Activated CD8-positive, alpha-beta memory T cell treated with anti-CD3 and anti-CD28 coated beads, Interleukin-2, amount 10 ng/mL, durations not matched to agents 7 days and 5 days (primary cell): Measurements from ENCODE around the gene SEC11A. TPM values are rescaled to one million over a fixed set of nuclear protein-coding genes. Genes with fewer than 3 reads are reported as not detected.

ENCODE experiments used
- ATAC-seq: fragments of 150-1000 bp; cut with Tn5 transposase; one replicate; pipeline ENCODE4 v1.10.0; 2021; ENCODE audit warnings: moderate library complexity
- CTCF ChIA-PET: fragments of 350-600 bp; sonication (Branson Sonifier 250); formaldehyde crosslinking; loops from one replicate; lab custom pipeline; 2021; ENCODE audit warnings: antibody characterized with exemption; lab: Charles Lee
- DNase-seq: peaks from one replicate; pipeline ENCODE4 v3.0.0-alpha.2; 2020
- H3K27ac Mint-ChIP-seq: one replicate; pipeline ENCODE4 v1.8.0; 2021; ENCODE audit warnings: mild to moderate bottlenecking, mixed read lengths
- H3K27me3 Mint-ChIP-seq: one replicate; pipeline ENCODE4 v1.8.0; 2021; ENCODE audit warnings: mixed read lengths
- H3K36me3 Mint-ChIP-seq: one replicate; pipeline ENCODE4 v1.8.0; 2021; ENCODE audit warnings: mild to moderate bottlenecking, mixed read lengths
- H3K4me1 Mint-ChIP-seq: one replicate; pipeline ENCODE4 v1.8.0; 2021; ENCODE audit warnings: mixed read lengths
- H3K4me3 Mint-ChIP-seq: one replicate; pipeline ENCODE4 v1.8.0; 2021; ENCODE audit warnings: mild to moderate bottlenecking, moderate library complexity, mixed read lengths
- H3K9me3 Mint-ChIP-seq: one replicate; pipeline ENCODE4 v1.8.0; 2022; ENCODE audit warnings: low read depth, mixed read lengths
- total RNA-seq, 2 experiments: library from RNA; stranded (reverse); gene quantifications; one replicate each; pipeline ENCODE4 v1.2.3, GENCODE V29; 2021

SEC11A gene
- total RNA-seq, 2 experiments from 2014 or later, result 96.6 to 122 TPM

GRCh38 chr15:84658788-84659411, 57.0 kb downstream of the SEC11A start:
- no peaks in the 10 kb centered on the region for H3K27me3 Mint-ChIP-seq
- H3K4me1 Mint-ChIP-seq, result peaks cover 29% of the 10 kb centered on the region
- no peak for DNase-seq
- peak overlapping the region; percentile 47 for H3K4me3 Mint-ChIP-seq
- H3K36me3 Mint-ChIP-seq, result peaks cover 8% of the 10 kb centered on the region
- CTCF ChIA-PET, result interaction anchor here (0.6 to 6.3 kb wide), 22 partner anchors 8 to 269 kb away, joined by 3 to 34 read pairs (median 3); partner anchors contain the start of genes SEC11A and ZNF592
- H3K27ac Mint-ChIP-seq, result peak overlapping the region; percentile 61
- no peaks in the 10 kb centered on the region for H3K9me3 Mint-ChIP-seq
- no peak for ATAC-seq

DNA sequence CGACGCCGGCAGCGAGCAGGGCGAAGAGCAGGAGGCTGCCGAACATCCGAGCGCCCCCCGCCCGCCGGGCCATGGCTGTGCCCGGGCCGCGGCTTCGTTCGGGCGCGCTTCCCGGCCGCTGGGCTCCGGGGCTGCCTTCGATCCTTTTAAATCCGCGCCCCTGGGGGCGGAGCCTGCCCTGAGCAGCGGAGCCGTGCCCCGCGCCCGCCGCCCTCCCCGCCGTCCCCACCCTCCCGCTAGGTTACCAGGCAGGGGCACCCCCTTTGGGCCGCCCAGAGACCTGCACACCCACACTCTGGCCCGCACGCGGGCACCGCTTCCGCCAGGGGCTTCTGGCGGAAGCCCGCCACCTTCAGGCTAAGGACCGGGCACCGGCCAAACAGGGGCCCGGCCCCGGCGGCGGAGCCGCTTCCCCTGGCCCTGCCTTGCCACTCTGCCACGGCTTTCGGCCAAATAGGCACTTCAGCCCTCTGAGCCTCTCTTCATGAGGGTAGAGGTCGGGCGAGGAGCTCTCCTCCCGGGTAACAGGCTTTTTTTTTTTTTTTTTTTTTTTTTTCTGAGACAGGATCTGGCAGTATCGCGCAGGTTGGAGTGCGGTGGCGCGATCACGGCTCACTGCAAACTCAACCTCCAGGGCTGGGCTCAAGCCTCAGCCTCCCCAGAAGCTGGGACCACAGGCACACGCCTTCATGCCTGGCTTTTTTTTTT, 57.7 kb downstream of the SEC11A start, which contains the start of gene NMB:
Gene NMB, minus strand, starts transcription at position 120 of the 708 bp plus-strand sequence. Its CDS starts 47 bp downstream, at position 73.
- ATAC-seq (peak; percentile 68), DNase-seq (peak; percentile 86)
- no peaks in the 10 kb centered on the region for H3K27me3 Mint-ChIP-seq
- peaks cover 8% of the 10 kb centered on the region for H3K36me3 Mint-ChIP-seq
- H3K9me3 Mint-ChIP-seq, result no peaks in the 10 kb centered on the region
- peak within 1 kb of the TSS; percentile 61 for H3K27ac Mint-ChIP-seq
- CTCF ChIA-PET, result interaction anchor here (0.6 to 6.3 kb wide), 22 partner anchors 8 to 270 kb away, joined by 3 to 34 read pairs (median 3); partner anchors contain the start of genes SEC11A and ZNF592
- peaks cover 34% of the 10 kb centered on the region for H3K4me1 Mint-ChIP-seq
- peak within 1 kb of the TSS; percentile 65 for H3K4me3 Mint-ChIP-seq

GRCh38 chr15:84657748-84658079, 58.2 kb downstream of the SEC11A start:
- Mint-ChIP-seq H3K27me3 (no peaks in the 10 kb centered on the region), H3K27ac (no peak overlapping the region), H3K4me1 (peaks cover 40% of the 10 kb centered on the region), H3K9me3 (no peaks in the 10 kb centered on the region), H3K36me3 (peaks cover 6% of the 10 kb centered on the region), H3K4me3 (peak overlapping the region; percentile 65)
- DNase-seq, result no peak
- CTCF ChIA-PET, result interaction anchor here (0.9 to 6.3 kb wide), 7 partner anchors 17 to 270 kb away, joined by 3 to 34 read pairs (median 6); partner anchors contain the start of genes SEC11A and ZNF592
- no peak for ATAC-seq

GRCh38 chr15:84656972-84657371, 59.0 kb downstream of the SEC11A start:
- H3K9me3 Mint-ChIP-seq, result no peaks in the 10 kb centered on the region
- peaks cover 46% of the 10 kb centered on the region for H3K4me1 Mint-ChIP-seq
- peaks cover 8% of the 10 kb centered on the region for H3K36me3 Mint-ChIP-seq
- DNase-seq (no peak), ATAC-seq (no peak)
- H3K27ac Mint-ChIP-seq, result no peak overlapping the region
- CTCF ChIA-PET, result interaction anchor here (0.8 to 6.3 kb wide), 8 partner anchors 13 to 271 kb away, joined by 3 to 38 read pairs (median 14); partner anchors contain the start of genes SEC11A and ZNF592
- peak overlapping the region; percentile 65 for H3K4me3 Mint-ChIP-seq
- no peaks in the 10 kb centered on the region for H3K27me3 Mint-ChIP-seq

DNA sequence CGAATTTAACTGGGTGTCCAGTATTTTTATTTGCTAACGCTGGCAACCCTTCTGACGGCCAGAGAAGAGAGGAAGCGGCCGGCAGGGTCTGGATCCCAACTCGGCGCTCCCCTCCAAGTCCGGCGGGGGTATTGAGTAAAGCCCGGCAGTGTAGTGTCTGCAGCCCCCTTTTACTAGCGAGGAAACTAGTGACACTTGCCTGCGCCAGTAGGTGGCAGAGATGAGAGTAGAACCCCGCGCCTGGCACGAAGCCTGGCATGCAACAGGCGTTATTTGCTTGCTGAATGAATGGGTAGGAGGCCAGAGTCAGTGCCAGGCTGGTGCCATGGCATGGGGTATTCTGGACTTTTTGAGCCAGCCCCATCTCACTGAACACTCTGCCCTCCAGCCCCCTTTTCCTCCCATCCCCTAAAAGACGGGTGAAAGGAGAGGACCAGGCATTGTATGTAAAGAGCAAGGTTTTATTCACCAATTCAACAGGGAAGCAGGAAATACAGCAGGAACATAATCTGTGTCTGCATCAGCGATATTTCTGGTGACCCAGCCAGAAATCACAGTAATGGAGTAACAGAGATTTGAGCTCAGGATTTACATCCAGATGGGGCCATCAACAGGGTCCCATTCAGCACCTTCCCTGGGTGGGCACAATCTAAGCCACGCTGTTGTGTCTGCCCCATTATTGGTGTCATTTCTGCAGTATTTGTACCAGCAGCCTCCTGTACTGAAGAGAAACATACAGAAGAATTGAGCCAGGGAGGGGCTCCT, 61.1 kb downstream of the SEC11A start:
- Mint-ChIP-seq H3K27ac (peak overlapping the region; percentile 66), H3K4me1 (peaks cover 49% of the 10 kb centered on the region), H3K36me3 (peaks cover 11% of the 10 kb centered on the region), H3K4me3 (peak overlapping the region; percentile 93), H3K27me3 (no peaks in the 10 kb centered on the region), H3K9me3 (no peaks in the 10 kb centered on the region)
- CTCF ChIA-PET, result interaction anchor here (0.6 to 6.3 kb wide), 24 partner anchors 8 to 274 kb away, joined by 3 to 38 read pairs (median 5); partner anchors contain the start of genes SEC11A and ZNF592
- DNase-seq (peak; percentile 88), ATAC-seq (peak; percentile 42)

DNA sequence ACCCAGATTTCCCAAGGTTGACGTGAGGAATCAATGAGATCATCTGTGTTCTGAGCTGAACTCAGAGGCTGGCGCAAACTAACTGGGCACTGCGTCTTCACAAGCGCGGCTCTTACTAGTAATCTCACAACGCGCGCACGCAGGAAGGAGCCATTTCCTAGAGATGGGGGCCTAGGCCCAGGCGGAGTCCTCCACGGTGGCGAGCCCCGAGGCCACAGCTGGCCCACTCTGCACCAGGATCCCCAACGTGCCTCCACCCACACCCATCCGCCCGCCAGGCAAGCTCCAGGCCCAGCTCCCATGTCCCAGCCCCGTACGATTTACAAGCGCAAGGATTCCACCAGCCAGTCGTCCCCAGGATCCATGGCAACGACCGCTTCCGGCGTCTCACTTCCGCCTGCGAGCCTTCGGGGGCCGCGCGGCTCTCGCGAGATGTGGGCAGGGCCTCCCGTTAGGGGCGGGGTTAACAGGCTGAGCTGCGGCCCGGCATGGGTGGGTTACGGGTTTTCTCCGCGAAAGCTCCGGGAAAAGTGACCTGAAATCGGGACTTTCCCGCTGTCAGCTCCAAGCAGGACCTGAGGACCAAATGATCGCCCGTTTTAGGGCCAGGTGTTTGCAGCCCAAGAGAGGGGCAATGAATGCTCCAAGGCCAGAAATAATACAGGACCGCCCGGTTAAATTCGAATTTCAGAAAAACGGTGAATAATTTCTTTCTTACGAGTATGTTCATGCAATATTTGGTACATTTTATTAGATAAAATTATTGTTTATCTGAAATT, 61.8 kb downstream of the SEC11A start, which contains the start of gene WDR73:
Gene WDR73, minus strand, starts transcription at position 374 of the 779 bp plus-strand sequence. Its CDS starts 9 bp downstream, at position 365.
- Mint-ChIP-seq H3K4me1 (peaks cover 46% of the 10 kb centered on the region), H3K36me3 (peaks cover 12% of the 10 kb centered on the region)
- peak; percentile 98 for DNase-seq

DNA sequence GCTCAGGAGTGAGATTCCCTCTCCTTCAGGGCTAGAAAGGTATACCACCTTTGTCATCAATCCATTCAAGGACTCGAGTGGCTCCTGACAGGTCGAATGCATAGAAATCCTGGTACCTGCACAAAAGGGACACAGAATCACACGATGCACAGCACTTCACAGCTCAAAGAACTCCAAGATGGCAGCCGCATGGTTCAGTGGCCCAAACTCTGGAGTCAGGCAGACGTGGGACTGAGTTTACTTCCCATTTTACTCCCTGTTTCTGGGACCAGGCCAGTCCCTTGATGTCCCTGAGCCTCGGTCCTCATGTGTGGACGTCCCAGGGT, 62.4 kb downstream of the SEC11A start:
- peak overlapping the region; percentile 93 for H3K4me3 Mint-ChIP-seq
- H3K27me3 Mint-ChIP-seq, result no peaks in the 10 kb centered on the region
- H3K36me3 Mint-ChIP-seq, result peaks cover 17% of the 10 kb centered on the region
- ATAC-seq (no peak), DNase-seq (peak; percentile 45)
- peaks cover 43% of the 10 kb centered on the region for H3K4me1 Mint-ChIP-seq
- peak overlapping the region; percentile 92 for H3K27ac Mint-ChIP-seq
- CTCF ChIA-PET, result interaction anchor here (0.7 to 6.3 kb wide), 20 partner anchors 9 to 275 kb away, joined by 3 to 38 read pairs (median 5); partner anchors contain the start of genes SEC11A and ZNF592
- no peaks in the 10 kb centered on the region for H3K9me3 Mint-ChIP-seq

More for the DNA sequence above, 61.8 kb downstream of the SEC11A start, which contains the start of gene WDR73:
- CTCF ChIA-PET, result interaction anchor here (0.6 to 6.3 kb wide), 25 partner anchors 9 to 274 kb away, joined by 3 to 38 read pairs (median 5); partner anchors contain the start of genes SEC11A and ZNF592
- ATAC-seq, result peak; percentile 85
- H3K27ac Mint-ChIP-seq, result peak within 1 kb of the TSS; percentile 92
- peak within 1 kb of the TSS; percentile 93 for H3K4me3 Mint-ChIP-seq
- no peaks in the 10 kb centered on the region for H3K9me3 Mint-ChIP-seq
- H3K27me3 Mint-ChIP-seq, result no peaks in the 10 kb centered on the region

DNA sequence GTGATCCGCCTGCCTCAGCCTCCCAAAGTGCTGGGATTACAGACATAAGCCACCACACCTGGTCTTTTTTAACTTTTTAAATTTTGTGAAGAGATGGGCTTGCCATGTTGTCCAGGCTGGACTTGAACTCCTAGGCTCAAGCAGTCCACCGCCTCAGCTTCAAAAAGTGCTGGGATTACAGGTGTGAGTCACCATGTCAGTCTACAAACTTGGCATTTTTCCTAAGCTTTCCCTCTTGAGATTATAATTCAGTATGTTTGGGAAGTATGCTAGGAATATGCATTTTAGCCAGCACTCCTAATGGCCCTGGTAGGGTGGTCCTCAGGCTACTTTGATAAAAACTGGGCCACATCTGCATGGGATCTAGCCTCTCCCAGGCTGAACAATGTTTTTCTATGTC, 66.2 kb downstream of the SEC11A start:
- H3K36me3 Mint-ChIP-seq, result peaks cover 31% of the 10 kb centered on the region
- no peak overlapping the region for H3K4me3 Mint-ChIP-seq
- no peaks in the 10 kb centered on the region for H3K9me3 Mint-ChIP-seq
- ATAC-seq (no peak), DNase-seq (no peak)
- H3K27me3 Mint-ChIP-seq, result no peaks in the 10 kb centered on the region
- peaks cover 38% of the 10 kb centered on the region for H3K4me1 Mint-ChIP-seq
- H3K27ac Mint-ChIP-seq, result no peak overlapping the region
- CTCF ChIA-PET, result interaction anchor here (0.7 to 1.4 kb wide), 3 partner anchors 10 to 62 kb away, joined by 3 to 4 read pairs (median 3); no protein-coding TSS in a partner anchor

GRCh38 chr15:84648539-84648938, 67.4 kb downstream of the SEC11A start:
- H3K36me3 Mint-ChIP-seq, result peaks cover 33% of the 10 kb centered on the region
- CTCF ChIA-PET, result interaction anchor here (1.1 to 1.4 kb wide), 3 partner anchors 50 to 230 kb away, joined by 3 to 5 read pairs (median 3); no protein-coding TSS in a partner anchor
- no peak for ATAC-seq
- H3K4me3 Mint-ChIP-seq, result no peak overlapping the region
- H3K9me3 Mint-ChIP-seq, result no peaks in the 10 kb centered on the region
- DNase-seq, result no peak
- no peak overlapping the region for H3K27ac Mint-ChIP-seq
- H3K4me1 Mint-ChIP-seq, result peaks cover 34% of the 10 kb centered on the region
- H3K27me3 Mint-ChIP-seq, result no peaks in the 10 kb centered on the region

- Mint-ChIP-seq H3K4me1 (peaks cover 26% of the 10 kb centered on the region), H3K9me3 (no peaks in the 10 kb centered on the region), H3K4me3 (no peak overlapping the region), H3K36me3 (peaks cover 38% of the 10 kb centered on the region), H3K27me3 (no peaks in the 10 kb centered on the region), H3K27ac (peak overlapping the region; percentile 2)
- CTCF ChIA-PET, result interaction anchor here (1.2 to 1.3 kb wide), 2 partner anchors 14 to 231 kb away, joined by 3 to 4 read pairs; no protein-coding TSS in a partner anchor
- ATAC-seq, result peak; percentile 33
- no peak for DNase-seq
Measured at GRCh38 chr15:84647726-84648125, 68.2 kb downstream of the SEC11A start.

DNA sequence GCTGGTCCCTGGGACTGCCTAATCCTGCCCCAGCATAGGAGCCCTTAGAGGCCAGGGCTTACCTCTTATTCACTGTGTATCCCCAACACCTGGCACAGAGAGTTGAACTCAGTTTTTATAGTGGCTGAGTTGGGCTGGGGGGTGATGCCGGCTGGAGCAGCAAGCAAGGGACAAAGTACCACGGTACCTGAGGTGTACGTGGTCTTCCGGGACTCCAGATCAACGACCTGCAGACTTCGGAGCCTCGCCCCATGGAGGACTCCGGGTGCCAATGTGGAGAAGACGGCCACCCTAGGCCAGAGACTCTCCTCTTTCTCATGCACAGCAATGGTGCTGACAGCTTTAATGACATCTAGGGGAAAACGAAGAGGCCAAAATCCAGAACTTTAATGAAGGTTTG, 69.9 kb downstream of the SEC11A start:
- H3K4me1 Mint-ChIP-seq, result peaks cover 18% of the 10 kb centered on the region
- H3K9me3 Mint-ChIP-seq, result no peaks in the 10 kb centered on the region
- no peak for ATAC-seq
- H3K27me3 Mint-ChIP-seq, result no peaks in the 10 kb centered on the region
- no peak overlapping the region for H3K27ac Mint-ChIP-seq
- H3K4me3 Mint-ChIP-seq, result no peak overlapping the region
- CTCF ChIA-PET, result interaction anchor here (2.3 kb wide), 1 partner anchor 8 kb away, joined by 8 read pairs; the partner anchor contains the start of gene WDR73
- DNase-seq, result no peak
- H3K36me3 Mint-ChIP-seq, result peaks cover 37% of the 10 kb centered on the region

- H3K4me3 Mint-ChIP-seq, result no peak overlapping the region
- H3K9me3 Mint-ChIP-seq, result no peaks in the 10 kb centered on the region
- peaks cover 38% of the 10 kb centered on the region for H3K36me3 Mint-ChIP-seq
- CTCF ChIA-PET, result interaction anchor here (2.3 kb wide), 1 partner anchor 8 kb away, joined by 8 read pairs; the partner anchor contains the start of gene WDR73
- peaks cover 19% of the 10 kb centered on the region for H3K4me1 Mint-ChIP-seq
- no peak for DNase-seq
- no peak for ATAC-seq
- no peaks in the 10 kb centered on the region for H3K27me3 Mint-ChIP-seq
- no peak overlapping the region for H3K27ac Mint-ChIP-seq
Measured at GRCh38 chr15:84645496-84645895, 70.4 kb downstream of the SEC11A start.
